PC-9 (cell line): ENCODE results near the gene CFAP74.

Experiments
- EZH2 ChIP-seq: fragments of 200-600 bp; sonication (generic); IDR thresholded peaks from 2 replicates; pipeline ENCODE4 v1.8.0; 2017; ENCODE audit warnings: antibody characterized with exemption, low read depth
- TF ChIP-seq, protein P1 (sequence below): fragments of 200-600 bp; sonication (generic); conservative IDR thresholded peaks from 2 replicates; pipeline ENCODE4 v1.6.1; 2017; ENCODE audit warnings: mixed run types, antibody characterized with exemption, mild to moderate bottlenecking, moderate library complexity

DNA sequence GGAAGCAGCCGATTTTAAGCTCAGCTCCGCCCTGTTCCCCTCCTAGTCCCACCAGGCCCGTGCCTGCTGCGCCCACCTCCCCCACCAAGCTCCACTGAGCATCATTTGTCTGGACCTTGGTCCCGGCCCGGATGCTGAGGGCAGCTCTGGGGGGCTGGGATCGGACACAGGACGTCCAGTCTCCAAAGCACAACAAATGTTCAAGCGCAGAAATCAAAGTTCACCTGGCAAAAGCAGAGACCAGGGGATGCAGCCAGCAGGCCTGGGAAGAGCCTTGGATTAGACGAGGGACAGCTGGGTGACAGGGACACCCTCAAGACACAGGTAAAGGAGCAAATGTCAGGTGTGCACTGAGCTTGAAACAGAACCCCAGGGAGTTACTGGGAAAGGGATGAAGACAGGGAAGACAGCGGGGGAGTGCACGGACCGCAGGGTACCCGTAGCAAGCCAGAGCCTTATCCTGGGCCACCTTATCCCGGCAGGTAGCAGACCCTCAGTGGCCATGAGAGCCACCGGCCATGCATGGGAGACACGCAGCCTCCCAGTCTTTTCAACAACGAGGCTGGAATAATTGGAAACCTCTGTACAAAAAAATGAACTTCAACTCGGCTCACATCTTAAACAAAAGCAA is 62.3 kb downstream of the CFAP74 start:
- TF ChIP-seq, protein P1, sequence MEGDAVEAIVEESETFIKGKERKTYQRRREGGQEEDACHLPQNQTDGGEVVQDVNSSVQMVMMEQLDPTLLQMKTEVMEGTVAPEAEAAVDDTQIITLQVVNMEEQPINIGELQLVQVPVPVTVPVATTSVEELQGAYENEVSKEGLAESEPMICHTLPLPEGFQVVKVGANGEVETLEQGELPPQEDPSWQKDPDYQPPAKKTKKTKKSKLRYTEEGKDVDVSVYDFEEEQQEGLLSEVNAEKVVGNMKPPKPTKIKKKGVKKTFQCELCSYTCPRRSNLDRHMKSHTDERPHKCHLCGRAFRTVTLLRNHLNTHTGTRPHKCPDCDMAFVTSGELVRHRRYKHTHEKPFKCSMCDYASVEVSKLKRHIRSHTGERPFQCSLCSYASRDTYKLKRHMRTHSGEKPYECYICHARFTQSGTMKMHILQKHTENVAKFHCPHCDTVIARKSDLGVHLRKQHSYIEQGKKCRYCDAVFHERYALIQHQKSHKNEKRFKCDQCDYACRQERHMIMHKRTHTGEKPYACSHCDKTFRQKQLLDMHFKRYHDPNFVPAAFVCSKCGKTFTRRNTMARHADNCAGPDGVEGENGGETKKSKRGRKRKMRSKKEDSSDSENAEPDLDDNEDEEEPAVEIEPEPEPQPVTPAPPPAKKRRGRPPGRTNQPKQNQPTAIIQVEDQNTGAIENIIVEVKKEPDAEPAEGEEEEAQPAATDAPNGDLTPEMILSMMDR = no peak
- TF ChIP-seq EZH2 = no peak
